Lower leg skin (tissue), 3 donors: ENCODE data around the gene TNKS1BP1.

Experiments used
- CTCF ChIP-seq, 3 donors: fragments of 450-650 bp; IDR thresholded peaks; one replicate each; pipeline ENCODE4 v1.5.1; 2016; ENCODE audit warnings: antibody characterized with exemption in 3 of 3, mild to moderate bottlenecking in 3 of 3, moderate library complexity in 2 of 3
- POLR2A ChIP-seq, 2 donors: fragments of 450-650 bp; IDR thresholded peaks; one replicate each; pipeline ENCODE4 v1.6.1; 2016 to 2017; ENCODE audit warnings: antibody characterized with exemption in 2 of 2, mild to moderate bottlenecking in 1 of 2, moderate library complexity in 1 of 2

GRCh38 chr11:57354699-57355098, 29.9 kb upstream of the TNKS1BP1 start:
- no peak for TF ChIP-seq POLR2A (IDR thresholded peaks at IDR 0.05)
- TF ChIP-seq CTCF (IDR thresholded peaks at IDR 0.05), result no peak
